ENCODE data around the gene KCNF1.

KCNF1 gene, protein sequence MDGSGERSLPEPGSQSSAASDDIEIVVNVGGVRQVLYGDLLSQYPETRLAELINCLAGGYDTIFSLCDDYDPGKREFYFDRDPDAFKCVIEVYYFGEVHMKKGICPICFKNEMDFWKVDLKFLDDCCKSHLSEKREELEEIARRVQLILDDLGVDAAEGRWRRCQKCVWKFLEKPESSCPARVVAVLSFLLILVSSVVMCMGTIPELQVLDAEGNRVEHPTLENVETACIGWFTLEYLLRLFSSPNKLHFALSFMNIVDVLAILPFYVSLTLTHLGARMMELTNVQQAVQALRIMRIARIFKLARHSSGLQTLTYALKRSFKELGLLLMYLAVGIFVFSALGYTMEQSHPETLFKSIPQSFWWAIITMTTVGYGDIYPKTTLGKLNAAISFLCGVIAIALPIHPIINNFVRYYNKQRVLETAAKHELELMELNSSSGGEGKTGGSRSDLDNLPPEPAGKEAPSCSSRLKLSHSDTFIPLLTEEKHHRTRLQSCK

DNA sequence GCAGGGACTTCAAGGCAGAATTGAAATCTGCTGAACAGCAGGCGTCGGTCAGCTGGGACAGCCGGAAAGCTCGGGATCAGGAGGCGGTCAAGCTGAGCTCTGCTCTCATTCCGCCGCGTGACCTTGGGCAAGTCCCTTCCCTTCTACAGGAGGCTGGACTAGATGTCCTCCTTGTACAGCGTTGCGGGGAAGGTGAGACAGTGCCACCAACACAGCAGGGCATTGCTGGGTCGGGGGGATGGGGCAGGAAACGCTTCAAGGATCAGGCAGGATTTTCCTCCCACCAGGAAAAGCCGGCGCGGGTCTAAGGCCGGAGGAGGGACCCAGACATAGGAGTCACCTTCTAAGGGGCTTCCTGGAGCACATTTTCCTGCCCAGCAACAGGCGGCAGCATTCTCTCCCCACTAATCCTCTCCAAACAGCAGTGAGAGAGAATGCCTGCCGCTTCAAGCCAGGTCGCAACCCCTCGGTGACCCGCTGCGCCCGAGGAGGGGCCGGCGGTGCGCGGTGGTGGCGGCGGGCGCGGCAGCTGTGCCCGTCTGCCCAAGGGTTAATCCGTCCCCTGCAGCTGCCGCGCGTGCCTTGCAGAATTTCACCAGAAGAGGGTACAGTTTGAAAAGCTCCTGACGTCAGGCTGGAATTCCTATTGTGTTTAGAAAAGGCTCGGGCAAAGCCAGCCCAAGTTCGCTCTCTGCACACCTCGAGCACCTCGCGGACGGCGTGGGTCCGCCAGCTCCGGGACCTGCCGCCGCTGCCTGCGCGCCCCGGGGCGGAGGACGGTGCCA, at the start of gene KCNF1:
KCNF1 (plus strand) TSS at position 644 of the 785 bp plus-strand sequence. CDS start 493 bp downstream, outside the sequence.
- Histone ChIP-seq H3F3A (ENCODE audit: control insufficient read depth, insufficient read depth) (no peaks in the 10 kb centered on the region), H3K4me2 (ENCODE audit: low read length) (no peak within 1 kb of the TSS)

DNA sequence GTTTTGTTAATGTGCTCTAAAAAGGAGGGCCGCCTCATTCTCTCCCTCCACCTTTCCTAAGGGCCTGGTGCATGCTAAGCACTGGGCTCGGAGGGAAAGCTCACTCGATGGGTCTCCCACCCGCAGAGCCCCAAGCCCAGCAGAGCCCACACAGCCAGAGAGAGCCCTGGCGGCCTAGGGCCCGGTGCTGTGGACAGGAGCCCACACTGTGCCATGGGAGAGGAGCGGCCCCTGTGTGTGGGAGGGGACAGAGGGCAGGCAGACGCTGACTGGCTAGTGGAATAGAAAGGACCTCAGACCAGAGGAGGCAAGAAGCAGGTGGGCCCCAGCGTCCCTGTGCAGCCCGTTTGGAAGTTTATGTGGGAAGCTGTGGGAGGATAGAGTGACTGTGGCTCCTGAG, 49.4 kb upstream of the KCNF1 start:
- no peak overlapping the region for H3K27ac ChIP-seq (ENCODE audit: low read depth, low read length)
- no peaks in the 10 kb centered on the region for H3F3A ChIP-seq (ENCODE audit: control insufficient read depth, insufficient read depth)
- peaks cover 37% of the 10 kb centered on the region for H3K27me3 ChIP-seq (ENCODE audit: control insufficient read depth, low read length)
- H3K79me2 ChIP-seq (ENCODE audit: control insufficient read depth, low read length), result no peaks in the 10 kb centered on the region
- no peaks in the 10 kb centered on the region for H3K36me3 ChIP-seq (ENCODE audit: control insufficient read depth, low read length)
- H4K20me1 ChIP-seq (ENCODE audit: control insufficient read depth, insufficient read depth, low read depth, low read length), result no peaks in the 10 kb centered on the region
- H3K4me2 ChIP-seq (ENCODE audit: low read length), result no peak overlapping the region
- no peaks in the 10 kb centered on the region for H3K9me3 ChIP-seq (ENCODE audit: control insufficient read depth, insufficient read depth, low read length)
- no peaks in the 10 kb centered on the region for H3K9me2 ChIP-seq (replicated peaks; ENCODE audit: control insufficient read depth, low read length)
- H3K4me3 ChIP-seq (ENCODE audit: low read length), result no peak overlapping the region
- H3K4me1 ChIP-seq (ENCODE audit: control insufficient read depth, low read length), result no peaks in the 10 kb centered on the region
- TF ChIP-seq EZH2phosphoT487 (IDR thresholded peaks at IDR 0.05; ENCODE audit: borderline replicate concordance, low read length), result no peak
- TF ChIP-seq, protein P1, sequence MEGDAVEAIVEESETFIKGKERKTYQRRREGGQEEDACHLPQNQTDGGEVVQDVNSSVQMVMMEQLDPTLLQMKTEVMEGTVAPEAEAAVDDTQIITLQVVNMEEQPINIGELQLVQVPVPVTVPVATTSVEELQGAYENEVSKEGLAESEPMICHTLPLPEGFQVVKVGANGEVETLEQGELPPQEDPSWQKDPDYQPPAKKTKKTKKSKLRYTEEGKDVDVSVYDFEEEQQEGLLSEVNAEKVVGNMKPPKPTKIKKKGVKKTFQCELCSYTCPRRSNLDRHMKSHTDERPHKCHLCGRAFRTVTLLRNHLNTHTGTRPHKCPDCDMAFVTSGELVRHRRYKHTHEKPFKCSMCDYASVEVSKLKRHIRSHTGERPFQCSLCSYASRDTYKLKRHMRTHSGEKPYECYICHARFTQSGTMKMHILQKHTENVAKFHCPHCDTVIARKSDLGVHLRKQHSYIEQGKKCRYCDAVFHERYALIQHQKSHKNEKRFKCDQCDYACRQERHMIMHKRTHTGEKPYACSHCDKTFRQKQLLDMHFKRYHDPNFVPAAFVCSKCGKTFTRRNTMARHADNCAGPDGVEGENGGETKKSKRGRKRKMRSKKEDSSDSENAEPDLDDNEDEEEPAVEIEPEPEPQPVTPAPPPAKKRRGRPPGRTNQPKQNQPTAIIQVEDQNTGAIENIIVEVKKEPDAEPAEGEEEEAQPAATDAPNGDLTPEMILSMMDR (IDR thresholded peaks at IDR 0.05; ENCODE audit: low read depth, low read length, poor library complexity, severe bottlenecking), result no peak

More for the DNA sequence above, at the start of gene KCNF1:
- H3K27me3 ChIP-seq (ENCODE audit: control insufficient read depth, low read length), result no peaks in the 10 kb centered on the region
- no peaks in the 10 kb centered on the region for H3K36me3 ChIP-seq (ENCODE audit: control insufficient read depth, low read length)
- no peaks in the 10 kb centered on the region for H3K9me3 ChIP-seq (ENCODE audit: control insufficient read depth, insufficient read depth, low read length)
- no peak within 1 kb of the TSS for H3K4me3 ChIP-seq (ENCODE audit: low read length)
- no peaks in the 10 kb centered on the region for H3K4me1 ChIP-seq (ENCODE audit: control insufficient read depth, low read length)
- TF ChIP-seq, protein P1 (IDR thresholded peaks at IDR 0.05; ENCODE audit: low read depth, low read length, poor library complexity, severe bottlenecking), result no peak
- no peak for TF ChIP-seq EZH2phosphoT487 (IDR thresholded peaks at IDR 0.05; ENCODE audit: borderline replicate concordance, low read length)
- no peaks in the 10 kb centered on the region for H3K9me2 ChIP-seq (replicated peaks; ENCODE audit: control insufficient read depth, low read length)
- no peaks in the 10 kb centered on the region for H4K20me1 ChIP-seq (ENCODE audit: control insufficient read depth, insufficient read depth, low read depth, low read length)
- H3K79me2 ChIP-seq (ENCODE audit: control insufficient read depth, low read length), result no peaks in the 10 kb centered on the region
- H3K27ac ChIP-seq (ENCODE audit: low read depth, low read length), result no peak within 1 kb of the TSS

DNA sequence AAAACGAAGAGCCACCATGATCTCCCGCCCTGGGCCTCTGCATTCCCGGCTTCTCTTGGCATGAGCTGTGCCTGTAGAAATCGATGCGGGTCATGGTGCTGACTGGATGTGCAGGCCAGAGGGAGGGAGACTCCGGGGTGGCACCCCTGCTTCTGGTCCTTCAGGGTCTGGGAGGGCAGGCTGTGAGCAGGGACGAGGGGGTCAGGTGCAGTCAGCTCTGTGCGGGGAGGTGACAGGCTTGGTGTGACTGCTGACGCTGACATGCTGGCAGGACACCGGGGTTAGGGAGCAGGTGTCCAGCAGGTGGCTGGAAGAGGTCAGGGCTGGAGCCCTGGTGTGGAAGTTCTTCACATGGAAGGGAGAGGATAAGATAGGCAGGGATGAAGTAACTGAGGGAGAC, 48.7 kb upstream of the KCNF1 start:
- peaks cover 42% of the 10 kb centered on the region for H3K27me3 ChIP-seq (ENCODE audit: control insufficient read depth, low read length)
- no peak for TF ChIP-seq EZH2phosphoT487 (IDR thresholded peaks at IDR 0.05; ENCODE audit: borderline replicate concordance, low read length)
- TF ChIP-seq, protein P1 (IDR thresholded peaks at IDR 0.05; ENCODE audit: low read depth, low read length, poor library complexity, severe bottlenecking), result no peak
- H3K27ac ChIP-seq (ENCODE audit: low read depth, low read length), result no peak overlapping the region
- H4K20me1 ChIP-seq (ENCODE audit: control insufficient read depth, insufficient read depth, low read depth, low read length), result no peaks in the 10 kb centered on the region
- no peaks in the 10 kb centered on the region for H3K4me1 ChIP-seq (ENCODE audit: control insufficient read depth, low read length)
- H3K79me2 ChIP-seq (ENCODE audit: control insufficient read depth, low read length), result no peaks in the 10 kb centered on the region
- no peaks in the 10 kb centered on the region for H3F3A ChIP-seq (ENCODE audit: control insufficient read depth, insufficient read depth)
- no peaks in the 10 kb centered on the region for H3K9me3 ChIP-seq (ENCODE audit: control insufficient read depth, insufficient read depth, low read length)
- no peaks in the 10 kb centered on the region for H3K36me3 ChIP-seq (ENCODE audit: control insufficient read depth, low read length)
- no peak overlapping the region for H3K4me3 ChIP-seq (ENCODE audit: low read length)
- no peak overlapping the region for H3K4me2 ChIP-seq (ENCODE audit: low read length)
- H3K9me2 ChIP-seq (replicated peaks; ENCODE audit: control insufficient read depth, low read length), result no peaks in the 10 kb centered on the region
